Inflammatory macrophage (primary cell): ENCODE results near the gene ABHD13.
"Not testable (repeated sequence)": the region's sequence is repeated elsewhere in the genome, so short reads cannot be mapped to it uniquely, and the experiment has no call there.

Source experiments
- DNase-seq, 2 donors: peaks; one replicate each; pipeline ENCODE4 v3.0.0-alpha.2; 2020 to 2022

The ABHD13 gene

DNA sequence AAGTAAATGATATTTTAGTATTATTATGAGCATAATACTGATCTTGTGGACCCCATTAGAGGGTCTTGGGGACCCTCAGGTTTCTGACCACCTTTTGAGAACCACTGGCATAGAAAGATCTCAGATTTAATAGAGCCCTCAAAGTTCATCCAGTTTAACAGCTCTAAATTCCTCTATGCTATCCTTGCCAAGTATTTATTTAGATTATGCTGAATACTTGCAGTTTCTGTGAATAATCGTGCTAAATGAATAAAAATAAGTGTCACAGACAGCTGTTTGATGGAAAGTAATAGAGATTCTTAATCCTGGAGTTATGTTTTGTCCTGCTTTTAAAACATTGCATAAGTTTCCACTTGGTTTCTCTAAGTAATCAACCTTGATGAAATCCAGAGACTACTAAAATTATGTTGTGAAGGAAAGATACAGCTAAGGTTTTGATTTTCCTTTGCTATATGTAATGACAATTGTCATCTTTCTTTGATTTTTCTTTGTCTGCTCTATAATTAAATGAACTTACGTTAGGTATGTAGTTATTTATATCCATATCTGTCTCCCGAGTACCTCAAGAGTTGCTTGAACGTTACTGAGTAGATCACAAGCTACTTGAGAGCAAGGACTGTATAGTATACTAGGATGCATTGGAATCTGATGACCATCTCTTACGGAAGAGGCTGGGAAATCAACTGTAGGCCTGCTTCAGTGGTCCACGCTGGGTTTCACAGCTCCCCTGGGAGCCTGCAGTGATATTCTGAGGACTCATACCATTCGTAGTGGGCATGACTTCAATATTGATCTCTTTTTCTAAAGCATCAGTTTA is 5.7 kb downstream of the ABHD13 start:
- DNase-seq: no peak

DNA sequence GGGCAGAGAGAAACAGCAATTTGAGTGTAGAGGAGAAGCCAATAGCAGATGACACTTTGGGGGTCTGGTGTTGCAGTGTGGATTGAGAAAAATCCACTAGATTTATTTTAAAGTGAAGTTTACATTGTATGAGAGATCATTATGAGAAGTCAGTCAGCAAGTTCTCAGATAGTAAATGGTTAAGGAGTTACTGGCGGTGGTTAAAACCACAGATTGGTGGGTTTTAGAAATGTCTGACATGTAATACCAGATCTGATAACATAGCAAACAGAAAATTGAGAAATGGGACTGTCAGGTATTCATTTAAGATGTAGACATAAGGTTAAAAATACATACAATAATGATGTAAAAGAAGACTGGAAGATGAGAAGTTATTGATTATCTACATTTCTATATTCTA is 7.2 kb downstream of the ABHD13 start:
- DNase-seq: no peak

DNA sequence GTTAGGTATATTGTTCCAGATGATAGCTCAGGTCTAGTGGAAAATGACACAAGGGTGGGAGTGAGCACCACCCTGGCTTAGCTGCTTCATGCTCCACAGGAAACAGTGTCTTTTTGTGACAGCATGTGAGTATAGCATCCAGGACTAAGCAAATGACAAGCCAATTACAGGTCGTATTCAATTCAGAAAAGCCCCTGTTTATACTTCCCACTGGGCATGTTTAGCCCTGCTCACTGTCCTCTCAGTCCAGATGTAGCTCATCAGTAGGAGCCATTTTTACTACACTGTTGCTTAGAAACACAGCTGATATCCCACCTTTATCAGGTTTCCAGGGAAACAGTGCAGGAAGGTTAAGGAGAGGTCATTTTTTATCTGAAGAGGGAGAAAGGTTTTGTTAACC is 8.0 kb downstream of the ABHD13 start:
- DNase-seq: no peak

DNA sequence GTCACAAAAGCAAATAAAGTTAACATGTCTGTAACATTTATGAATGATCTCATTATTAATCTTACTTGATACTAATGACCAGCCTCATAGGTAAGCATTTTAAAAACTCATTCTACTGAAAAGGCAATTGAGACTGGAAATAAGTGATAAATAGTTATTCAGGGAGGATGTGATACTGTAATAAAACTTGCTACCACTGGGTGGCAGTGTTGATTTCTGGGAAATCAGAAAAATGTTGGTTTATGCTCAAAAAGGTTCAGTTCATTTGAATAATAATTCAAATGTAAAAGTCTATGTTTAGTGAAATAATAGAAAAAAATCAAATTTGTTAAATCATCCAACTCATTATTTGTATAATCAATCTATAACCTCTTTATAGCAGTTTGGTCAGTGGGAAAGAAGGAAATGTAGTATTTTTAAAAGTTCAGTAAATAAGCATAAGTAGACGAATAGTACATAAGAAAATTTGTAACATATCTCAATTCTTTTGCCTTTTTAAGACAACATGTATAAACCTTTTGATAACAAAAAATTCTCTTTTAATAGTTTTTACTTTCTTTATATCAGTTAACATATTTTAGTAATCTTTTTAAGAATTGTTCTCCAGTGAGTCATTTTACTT is 9.6 kb downstream of the ABHD13 start:
- DNase-seq: peak; percentile 45 to 73

DNA sequence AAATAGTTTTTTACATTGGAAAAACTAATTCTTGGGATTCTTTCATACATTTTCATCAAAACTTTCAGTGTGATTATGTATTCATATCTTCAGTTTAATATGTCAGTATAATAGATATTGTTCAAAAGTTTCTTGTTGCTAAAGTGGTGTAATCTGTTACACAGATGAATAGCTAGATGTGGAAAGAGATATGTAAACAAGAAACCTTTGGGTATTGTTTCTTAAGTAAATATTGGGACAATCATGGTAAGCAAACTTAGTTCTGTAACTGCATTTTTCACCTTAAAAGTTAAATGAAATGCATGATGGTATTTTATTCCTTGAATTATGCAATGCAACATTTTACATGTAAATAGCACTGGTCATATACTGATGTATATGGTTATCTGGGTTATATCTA is 12.2 kb downstream of the ABHD13 start:
- no peak for DNase-seq

DNA sequence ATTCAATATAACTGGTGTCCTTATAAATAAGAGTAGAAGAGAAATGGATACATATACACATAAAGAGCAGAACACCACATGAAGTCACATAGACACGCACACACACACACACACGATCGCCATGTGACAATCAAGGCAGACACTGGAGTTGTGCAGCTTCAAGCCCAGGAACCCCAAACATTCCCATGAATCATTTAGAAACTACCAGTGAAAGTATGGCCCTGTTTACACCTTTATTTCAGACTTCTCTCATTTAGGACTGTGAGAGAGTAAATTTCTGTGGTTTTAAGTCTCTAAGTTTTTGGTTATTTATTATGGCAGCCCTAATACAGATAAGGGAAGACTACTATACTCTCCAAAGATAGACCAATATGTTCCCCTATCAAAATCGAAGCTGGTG is 31.0 kb downstream of the ABHD13 start:
- no peak for DNase-seq

DNA sequence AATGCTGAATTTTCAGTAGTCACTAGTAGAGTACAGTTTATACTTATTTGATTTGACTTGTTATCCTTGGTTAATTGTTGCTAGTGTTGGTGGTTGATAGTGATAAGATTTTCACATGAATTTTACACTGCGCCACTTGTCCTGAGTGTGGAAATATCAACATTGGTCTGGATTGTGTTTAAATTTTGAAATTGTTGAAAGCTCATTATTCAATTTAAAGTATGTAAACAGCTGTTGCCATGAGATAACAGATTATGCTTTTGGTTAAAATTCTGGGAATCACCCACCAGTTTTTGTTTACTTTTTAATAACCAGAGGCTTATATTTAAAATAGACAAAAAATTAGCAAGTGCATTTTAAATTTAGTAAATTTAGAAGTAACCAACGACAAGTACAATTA is 39.1 kb downstream of the ABHD13 start:
- no peak for DNase-seq

DNA sequence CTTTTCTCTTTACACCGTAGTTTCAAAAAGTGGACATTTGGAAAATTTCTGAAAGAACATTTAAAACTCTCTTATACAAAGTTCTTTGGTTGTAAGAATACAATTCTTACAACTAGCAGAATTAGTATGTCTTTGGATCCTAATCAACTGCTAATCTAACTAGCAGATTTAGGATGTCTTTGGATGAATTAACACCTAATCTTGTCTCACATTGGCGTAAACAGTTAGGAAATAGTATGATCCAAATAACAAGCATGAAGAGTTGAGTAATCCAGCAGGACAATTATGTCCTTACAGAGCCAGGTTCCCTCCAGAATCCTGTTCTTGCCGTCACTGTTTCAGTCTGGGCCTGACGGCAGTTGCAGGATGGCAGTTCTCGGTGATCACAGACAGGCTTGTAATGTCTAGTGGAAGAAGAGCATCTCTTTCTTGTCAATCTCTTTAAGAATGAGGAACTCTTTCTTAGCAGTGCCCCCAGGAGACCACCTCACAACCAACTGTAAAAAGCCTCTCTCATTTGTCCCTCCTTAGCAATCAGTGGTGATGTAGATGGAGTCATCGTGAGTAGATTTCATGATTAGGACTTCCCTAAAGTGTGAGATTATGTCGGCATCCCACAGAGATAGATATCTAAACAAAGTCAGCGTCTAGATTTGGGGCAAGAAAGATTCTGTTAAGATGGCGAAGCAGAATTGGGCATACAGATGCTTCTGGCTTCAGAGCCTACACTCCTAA is 45.6 kb downstream of the ABHD13 start:
- DNase-seq: no peak

DNA sequence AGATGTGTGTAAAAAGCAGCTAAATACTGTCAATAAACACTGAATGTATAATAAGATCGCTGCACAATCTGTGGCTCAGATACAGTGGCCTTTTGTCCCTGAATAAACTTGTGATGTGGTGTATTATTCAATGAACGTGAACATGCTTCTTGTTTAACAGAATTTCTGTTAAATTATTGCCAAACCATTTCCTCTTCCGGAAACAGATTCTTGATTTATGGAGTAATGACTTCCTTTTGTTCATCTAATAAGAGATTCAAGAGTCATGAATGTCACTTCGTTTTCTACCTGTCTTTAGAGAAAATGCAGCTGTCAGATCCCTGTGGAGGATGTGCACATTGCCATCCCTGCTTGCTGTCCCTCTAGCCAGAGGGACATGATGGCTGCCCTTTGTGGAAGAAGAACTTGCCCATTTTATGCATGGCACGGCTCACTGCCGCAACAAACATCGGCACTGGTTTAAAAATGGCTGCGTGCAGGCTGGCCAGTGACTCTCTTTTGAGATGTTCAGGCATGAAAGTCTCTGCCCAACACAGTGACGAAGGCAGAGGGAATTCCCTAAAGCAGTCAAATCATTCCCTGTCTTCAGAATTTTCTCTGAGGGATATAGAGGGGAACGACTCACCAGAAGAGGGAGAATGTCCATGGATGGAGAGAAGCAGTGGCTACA is 48.3 kb downstream of the ABHD13 start:
- DNase-seq: peak; percentile 29 to 87

DNA sequence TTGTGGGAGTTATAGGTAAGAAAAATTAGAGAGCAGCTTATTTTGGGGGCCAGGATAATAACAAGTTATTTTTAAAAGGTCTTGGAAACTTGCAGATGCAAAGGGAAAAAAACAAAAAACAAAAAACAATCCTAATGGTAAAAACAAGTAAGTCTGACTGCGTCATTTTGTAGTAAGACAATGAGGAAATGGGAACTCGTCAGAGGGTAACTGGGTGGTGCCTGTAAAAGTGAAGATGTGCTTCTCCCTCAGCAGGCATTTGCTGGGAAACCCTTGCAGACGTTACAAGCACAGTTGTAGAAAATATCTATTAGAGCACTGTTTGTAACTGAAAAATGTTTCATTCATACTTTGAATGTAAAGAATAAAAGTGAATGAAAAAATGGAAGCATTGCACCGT is 49.2 kb downstream of the ABHD13 start:
- DNase-seq: peak; percentile 53 to 67

DNA sequence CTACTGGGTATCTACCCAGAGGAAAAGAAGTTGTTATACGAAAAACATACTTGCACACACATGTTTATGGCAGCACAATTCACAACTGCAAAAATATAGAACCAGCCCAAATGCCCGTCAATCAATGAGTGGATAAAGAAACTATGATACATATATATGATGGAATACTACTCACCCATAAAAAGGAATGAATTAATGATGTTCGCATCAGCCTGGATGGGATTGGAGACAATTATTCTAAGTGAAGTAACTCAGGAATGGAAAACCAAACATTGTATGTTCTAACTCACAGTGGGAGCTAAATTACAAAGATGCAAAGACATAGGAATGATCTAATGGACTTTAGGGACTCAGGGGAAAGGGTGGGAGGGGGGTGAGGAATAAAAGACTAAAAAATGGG is 49.7 kb downstream of the ABHD13 start:
- not testable (repeated sequence) for DNase-seq

DNA sequence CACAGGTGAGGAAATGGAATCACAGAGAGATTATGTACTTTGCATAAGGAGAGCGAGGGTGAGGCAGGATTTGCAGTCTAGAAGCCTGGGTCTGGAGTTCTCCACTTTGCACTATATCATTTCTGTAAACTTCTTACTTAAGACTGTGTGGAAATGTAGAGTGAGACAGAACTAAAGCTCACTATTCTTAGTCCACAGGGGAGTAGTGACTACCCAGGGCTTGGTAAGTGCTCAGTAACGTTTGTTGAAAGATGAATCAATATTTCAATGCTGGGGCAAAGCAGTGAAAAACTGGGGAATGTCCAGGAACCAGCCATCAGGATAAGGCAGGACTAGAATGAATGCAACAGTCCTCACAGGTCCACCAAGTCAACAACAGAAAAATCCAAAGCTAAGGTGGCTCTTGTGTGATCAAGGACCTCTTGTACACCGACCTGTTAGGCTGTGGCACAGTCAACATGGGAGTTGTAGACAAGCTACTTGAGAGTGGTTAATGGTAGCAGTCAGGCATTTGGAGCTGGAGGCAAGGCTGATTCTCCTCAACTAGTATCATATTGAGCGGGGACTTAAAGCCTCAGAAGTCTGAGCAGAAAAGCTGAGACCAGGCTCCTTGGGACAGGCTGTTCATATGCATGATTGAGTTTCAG is 50.4 kb downstream of the ABHD13 start:
- DNase-seq: peak; percentile 11 to 35

DNA sequence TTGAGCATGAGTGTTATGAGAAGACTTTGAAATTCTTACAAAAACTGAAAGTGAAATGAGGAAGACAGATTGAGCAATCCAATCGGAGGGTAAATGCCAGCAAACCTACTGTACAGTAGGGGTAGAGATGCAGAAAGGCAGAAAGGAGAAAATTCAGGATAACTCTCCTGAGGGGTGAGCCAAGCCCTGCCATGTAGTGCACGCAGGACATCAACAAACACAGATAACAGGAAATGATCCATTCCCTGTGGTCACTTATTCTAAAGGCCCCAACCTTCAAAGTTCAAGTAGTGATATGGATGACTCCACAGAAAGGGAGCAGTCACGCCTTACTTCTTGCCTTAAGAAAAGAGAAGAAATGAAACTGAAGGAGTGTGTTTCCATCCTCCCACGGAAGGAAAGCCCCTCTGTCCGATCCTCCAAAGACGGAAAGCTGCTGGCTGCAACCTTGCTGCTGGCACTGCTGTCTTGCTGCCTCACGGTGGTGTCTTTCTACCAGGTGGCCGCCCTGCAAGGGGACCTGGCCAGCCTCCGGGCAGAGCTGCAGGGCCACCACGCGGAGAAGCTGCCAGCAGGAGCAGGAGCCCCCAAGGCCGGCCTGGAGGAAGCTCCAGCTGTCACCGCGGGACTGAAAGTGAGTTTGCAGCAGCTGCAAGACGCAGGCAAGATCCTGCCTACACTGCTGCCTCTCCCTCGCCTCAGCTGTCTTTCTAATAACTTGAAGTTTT is 51.6 kb downstream of the ABHD13 start, which contains the start of gene TNFSF13B:
Gene TNFSF13B (plus strand): TSS at position 118 of the 728 bp plus-strand sequence. CDS start 178 bp downstream, at position 296.
- peak; percentile 79 to 94 for DNase-seq

DNA sequence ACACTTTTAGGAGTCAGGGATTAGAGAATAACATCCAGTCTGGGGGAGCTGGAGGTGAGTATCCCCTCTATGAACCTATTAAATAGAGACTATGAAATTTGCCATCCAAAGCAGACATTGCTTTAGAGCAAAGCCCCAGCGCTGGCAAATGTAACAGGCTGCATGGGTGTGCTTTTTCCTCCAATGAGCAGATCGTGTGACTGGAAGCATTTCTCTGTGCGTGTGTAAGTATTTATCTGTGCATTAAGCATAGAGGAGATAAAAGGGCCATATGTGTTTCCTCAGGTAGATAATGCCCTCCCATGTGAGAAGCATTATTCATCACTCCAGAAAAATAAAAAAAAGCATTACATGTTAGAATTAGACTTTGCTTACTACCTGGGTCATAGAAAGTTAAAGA is 52.2 kb downstream of the ABHD13 start:
- peak; percentile 19 to 31 for DNase-seq

DNA sequence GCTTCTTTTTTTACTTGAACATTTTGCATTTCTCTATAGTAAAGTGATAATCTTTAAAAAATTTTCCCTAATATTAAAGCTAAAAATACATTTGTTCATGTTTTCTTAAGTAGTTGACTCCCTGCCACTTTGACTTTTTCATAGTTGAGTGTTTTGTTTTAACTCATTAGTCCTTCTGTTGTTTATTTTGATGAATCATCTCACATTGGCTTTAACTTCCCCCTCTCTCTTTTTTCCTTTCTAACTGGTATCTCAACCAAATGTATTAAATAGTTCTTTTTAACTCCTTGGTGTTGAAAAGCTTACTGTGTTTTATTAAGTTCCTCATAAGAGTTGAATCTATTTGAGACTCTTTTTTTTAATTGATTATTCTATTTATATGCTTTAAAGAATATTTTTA is 54.1 kb downstream of the ABHD13 start:
- peak in 1 of 2 donors; percentile 40 for DNase-seq

DNA sequence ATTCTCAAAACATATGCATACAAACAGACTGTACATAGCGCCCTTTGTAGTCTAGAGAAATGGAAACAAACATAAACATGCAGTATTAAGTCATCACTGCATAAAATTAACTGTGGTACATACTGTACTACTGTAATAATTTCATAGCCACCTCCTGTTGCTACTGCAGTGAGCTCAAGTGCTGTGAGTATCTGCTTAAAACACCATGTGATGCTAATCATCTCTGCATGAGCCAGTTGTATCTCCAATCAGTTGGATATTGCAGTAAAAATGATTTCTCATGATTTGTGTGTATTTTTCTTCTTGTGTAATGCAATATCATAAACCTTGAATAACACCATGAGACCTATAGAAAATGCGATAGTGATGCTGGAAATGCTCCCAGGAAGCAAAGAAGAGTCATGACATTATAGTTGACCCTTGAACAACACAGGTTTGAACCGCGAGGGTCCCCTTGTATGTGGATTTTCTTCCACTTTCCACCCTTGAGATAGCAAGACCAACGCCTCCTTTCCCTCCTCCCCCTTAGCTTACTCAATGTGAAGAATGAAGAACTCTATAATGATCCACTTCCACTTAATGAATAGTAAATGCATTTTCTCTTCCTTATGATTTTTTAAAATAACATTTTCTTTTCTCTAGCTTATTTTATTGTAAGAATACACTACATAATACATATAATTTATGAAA is 55.4 kb downstream of the ABHD13 start:
- peak; percentile 30 to 51 for DNase-seq

DNA sequence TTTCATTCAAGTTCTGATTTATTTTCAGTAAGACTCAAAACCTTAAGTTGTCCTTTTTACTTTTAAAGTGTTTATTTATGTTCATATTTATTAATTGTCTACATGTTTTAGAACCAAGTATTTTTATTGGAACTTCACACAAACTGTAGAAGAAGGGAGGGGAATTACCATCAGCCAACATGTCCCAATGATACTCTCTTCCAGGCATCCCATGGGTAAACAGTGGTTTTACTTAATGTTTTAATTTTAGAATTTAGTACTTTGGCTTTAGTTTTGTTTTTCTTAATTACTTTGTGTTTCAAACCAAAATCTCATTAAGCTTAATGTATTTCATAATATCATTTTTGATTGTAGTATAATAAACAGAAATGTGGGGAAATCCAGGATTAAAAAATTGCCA is 56.5 kb downstream of the ABHD13 start:
- DNase-seq: no peak

DNA sequence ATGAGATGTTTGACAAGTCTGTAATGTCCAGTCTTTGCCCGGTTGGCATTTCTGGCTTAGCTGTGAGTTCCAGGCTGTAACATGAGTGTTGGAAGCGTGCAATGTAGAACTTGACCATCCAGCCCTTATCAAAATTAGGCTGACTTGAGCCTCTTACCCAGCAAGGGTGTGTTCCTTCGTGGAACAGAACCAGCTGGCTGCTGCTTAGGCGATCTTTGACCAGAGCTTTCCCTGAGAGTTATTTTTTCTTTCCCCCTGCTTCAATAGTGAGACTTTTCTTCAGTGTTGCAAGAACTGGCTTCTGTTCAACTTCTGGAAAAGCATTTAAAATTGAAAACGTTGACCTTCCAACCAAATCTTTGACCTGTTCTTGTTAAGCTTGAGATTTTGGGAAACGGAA is 57.9 kb downstream of the ABHD13 start:
- no peak for DNase-seq

DNA sequence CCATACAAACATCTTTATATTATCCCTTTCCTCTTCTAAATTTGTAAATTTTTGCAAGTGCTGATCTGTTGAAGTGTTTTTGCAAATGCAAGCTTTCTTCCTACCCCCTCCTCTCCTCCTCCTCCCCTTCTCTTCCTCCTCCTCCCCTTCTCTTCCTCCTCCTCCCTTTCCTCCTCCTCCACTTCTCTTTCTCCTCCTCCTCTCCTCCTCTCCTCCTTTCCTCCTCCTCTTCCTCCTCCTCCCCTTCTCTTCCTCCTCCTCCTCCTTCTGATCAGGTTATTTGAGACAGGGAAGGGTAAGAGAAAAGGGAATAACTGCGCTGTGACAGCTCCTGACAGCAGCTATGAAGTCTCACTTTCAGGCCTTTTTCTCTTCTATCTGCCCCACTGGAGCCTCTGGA is 60.3 kb downstream of the ABHD13 start:
- no peak for DNase-seq

DNA sequence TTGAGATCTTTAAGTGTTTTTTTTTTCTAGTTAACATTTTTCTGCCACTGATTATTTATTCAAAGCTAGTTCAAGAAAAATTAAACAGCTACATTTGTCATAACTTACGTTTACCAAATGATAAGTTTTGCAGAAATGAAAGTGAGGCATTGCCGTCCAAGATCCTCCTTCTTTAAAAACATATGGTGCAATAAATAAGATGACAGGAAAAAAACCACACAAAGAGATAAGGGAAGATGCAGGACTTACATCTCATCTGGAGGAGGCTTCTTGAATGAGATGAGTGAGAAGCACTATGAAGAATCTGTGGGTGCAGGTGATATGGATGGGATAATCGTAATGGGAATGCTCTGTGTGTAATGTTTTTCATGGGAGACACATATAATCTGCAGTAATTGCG is 63.7 kb downstream of the ABHD13 start:
- DNase-seq: peak; percentile 37 to 64

DNA sequence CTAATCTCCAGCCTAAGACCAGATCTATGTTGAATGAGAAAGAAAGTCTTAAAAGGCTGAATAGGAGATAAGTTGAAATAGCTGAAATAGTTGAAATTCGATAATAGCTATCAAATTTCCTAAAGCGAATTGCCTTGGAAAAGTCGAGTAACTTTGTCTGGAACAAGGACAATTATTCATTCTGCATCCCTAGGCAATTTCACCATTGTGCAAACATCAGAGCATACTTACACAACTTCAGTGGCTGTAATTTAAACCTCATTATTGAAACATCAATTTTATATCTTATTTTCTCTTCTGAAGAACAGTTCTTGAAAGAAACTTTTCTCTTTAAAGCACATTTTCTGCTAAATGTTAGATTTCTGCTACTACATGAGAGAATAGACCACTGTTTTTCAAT is 64.9 kb downstream of the ABHD13 start:
- no peak for DNase-seq
